SK-N-SH (cell line): Measurements from ENCODE around the gene SYT7.

Experiments
- EP300 ChIP-seq, 2 experiments: IDR thresholded peaks; 2 replicates each; pipeline versions ENCODE4 v1.4.0 to v1.6.1; 2012; ENCODE audit warnings: borderline replicate concordance in 1 of 2, low read depth in 1 of 2, low read length in 1 of 2
- RAD21 ChIP-seq: IDR thresholded peaks from 2 replicates; pipeline ENCODE4 v1.6.1; 2012; ENCODE audit warnings: mild to moderate bottlenecking, low read length
- TF ChIP-seq, protein P1 (sequence below): fragments of 200-600 bp; sonication (generic); IDR thresholded peaks from 2 replicates; pipeline ENCODE4 v1.6.1; 2017; ENCODE audit warnings: antibody characterized with exemption, mild to moderate bottlenecking, moderate library complexity

DNA sequence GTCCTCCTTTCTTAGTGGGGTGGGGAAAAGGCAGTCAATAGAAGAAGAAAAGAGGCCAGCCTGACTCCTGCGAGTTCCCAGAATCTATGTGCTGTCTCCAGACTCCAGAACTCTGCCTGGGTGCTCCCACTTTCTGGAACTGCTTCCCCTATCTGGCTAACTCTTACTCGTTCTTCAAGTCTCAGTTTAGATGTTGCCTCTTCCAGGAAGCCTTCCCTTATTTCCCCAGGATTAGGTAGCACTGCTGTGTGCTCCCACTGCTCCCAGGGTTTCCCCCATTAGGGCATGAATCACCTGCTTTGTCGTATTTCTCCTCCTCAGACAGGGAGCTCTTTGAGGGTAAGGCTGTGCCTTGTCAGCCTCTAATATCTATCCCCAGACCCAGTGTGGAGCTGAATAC lies 17.5 kb upstream of the SYT7 start:
- no peak for TF ChIP-seq RAD21
- TF ChIP-seq, protein P1, sequence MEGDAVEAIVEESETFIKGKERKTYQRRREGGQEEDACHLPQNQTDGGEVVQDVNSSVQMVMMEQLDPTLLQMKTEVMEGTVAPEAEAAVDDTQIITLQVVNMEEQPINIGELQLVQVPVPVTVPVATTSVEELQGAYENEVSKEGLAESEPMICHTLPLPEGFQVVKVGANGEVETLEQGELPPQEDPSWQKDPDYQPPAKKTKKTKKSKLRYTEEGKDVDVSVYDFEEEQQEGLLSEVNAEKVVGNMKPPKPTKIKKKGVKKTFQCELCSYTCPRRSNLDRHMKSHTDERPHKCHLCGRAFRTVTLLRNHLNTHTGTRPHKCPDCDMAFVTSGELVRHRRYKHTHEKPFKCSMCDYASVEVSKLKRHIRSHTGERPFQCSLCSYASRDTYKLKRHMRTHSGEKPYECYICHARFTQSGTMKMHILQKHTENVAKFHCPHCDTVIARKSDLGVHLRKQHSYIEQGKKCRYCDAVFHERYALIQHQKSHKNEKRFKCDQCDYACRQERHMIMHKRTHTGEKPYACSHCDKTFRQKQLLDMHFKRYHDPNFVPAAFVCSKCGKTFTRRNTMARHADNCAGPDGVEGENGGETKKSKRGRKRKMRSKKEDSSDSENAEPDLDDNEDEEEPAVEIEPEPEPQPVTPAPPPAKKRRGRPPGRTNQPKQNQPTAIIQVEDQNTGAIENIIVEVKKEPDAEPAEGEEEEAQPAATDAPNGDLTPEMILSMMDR: no peak
- TF ChIP-seq EP300 (IDR thresholded peaks at IDR 0.05; ENCODE audit: borderline replicate concordance in 1 of 2, low read depth in 1 of 2, low read length in 1 of 2): no peak
